Mucosa of stomach (tissue), 1 donor: ENCODE results near the gene MDFI.

Experiments
- H3K27me3 ChIP-seq: one replicate; pipeline ENCODE4 v1.7.0; 2013; ENCODE audit warnings: mild to moderate bottlenecking, low read length; ENCODE audit not compliant: control insufficient read depth, insufficient read depth
- H3K36me3 ChIP-seq: one replicate; pipeline ENCODE4 v1.7.0; 2013; ENCODE audit warnings: low read length; ENCODE audit not compliant: control insufficient read depth, insufficient read depth
- H3K4me1 ChIP-seq: one replicate; pipeline ENCODE4 v1.7.0; 2013; ENCODE audit warnings: mild to moderate bottlenecking, low read length; ENCODE audit not compliant: control insufficient read depth, insufficient read depth
- H3K4me3 ChIP-seq: one replicate; pipeline ENCODE4 v1.7.0; 2013; ENCODE audit warnings: low read length
- H3K9ac ChIP-seq: one replicate; pipeline ENCODE4 v1.7.0; 2013; ENCODE audit warnings: mild to moderate bottlenecking, low read length, moderate library complexity
- H3K9me3 ChIP-seq: one replicate; pipeline ENCODE4 v1.7.0; 2013; ENCODE audit warnings: mild to moderate bottlenecking, low read length, moderate library complexity; ENCODE audit not compliant: control insufficient read depth
- donor health status: Pancreatic carcinoma.

The MDFI gene

GRCh38 chr6:41596807-41597206 is 41.5 kb upstream of the MDFI start:
- H3K27me3 ChIP-seq: no peaks in the 10 kb centered on the region
- no peaks in the 10 kb centered on the region for H3K9me3 ChIP-seq
- no peaks in the 10 kb centered on the region for H3K4me1 ChIP-seq
- H3K36me3 ChIP-seq: peaks cover 32% of the 10 kb centered on the region
- H3K9ac ChIP-seq: no peak overlapping the region
- H3K4me3 ChIP-seq: no peak overlapping the region

GRCh38 chr6:41597246-41598000 is 40.8 kb upstream of the MDFI start:
- Histone ChIP-seq H3K9me3 (no peaks in the 10 kb centered on the region), H3K9ac (no peak overlapping the region), H3K4me3 (no peak overlapping the region), H3K36me3 (peaks cover 32% of the 10 kb centered on the region), H3K27me3 (no peaks in the 10 kb centered on the region), H3K4me1 (no peaks in the 10 kb centered on the region)

- H3K27me3 ChIP-seq: no peaks in the 10 kb centered on the region
- no peak overlapping the region for H3K9ac ChIP-seq
- peaks cover 32% of the 10 kb centered on the region for H3K36me3 ChIP-seq
- no peak overlapping the region for H3K4me3 ChIP-seq
- no peaks in the 10 kb centered on the region for H3K9me3 ChIP-seq
- H3K4me1 ChIP-seq: peaks cover 9% of the 10 kb centered on the region
These were observed 39.6 kb upstream of the MDFI start for GRCh38 chr6:41598670-41599014.

- H3K27me3 ChIP-seq: peaks cover 5% of the 10 kb centered on the region
- peaks cover 32% of the 10 kb centered on the region for H3K36me3 ChIP-seq
- H3K4me1 ChIP-seq: peaks cover 9% of the 10 kb centered on the region
- no peaks in the 10 kb centered on the region for H3K9me3 ChIP-seq
- H3K9ac ChIP-seq: no peak overlapping the region
- no peak overlapping the region for H3K4me3 ChIP-seq
These were observed 39.0 kb upstream of the MDFI start for GRCh38 chr6:41599015-41599851.

- H3K27me3 ChIP-seq: peaks cover 7% of the 10 kb centered on the region
- H3K4me1 ChIP-seq: peaks cover 9% of the 10 kb centered on the region
- peaks cover 27% of the 10 kb centered on the region for H3K36me3 ChIP-seq
- H3K9ac ChIP-seq: no peak overlapping the region
- H3K4me3 ChIP-seq: no peak overlapping the region
- H3K9me3 ChIP-seq: no peaks in the 10 kb centered on the region
These were observed 38.3 kb upstream of the MDFI start for GRCh38 chr6:41599852-41600445.

GRCh38 chr6:41600499-41601247 is 37.6 kb upstream of the MDFI start:
- H3K27me3 ChIP-seq: peaks cover 7% of the 10 kb centered on the region
- H3K9ac ChIP-seq: no peak overlapping the region
- no peaks in the 10 kb centered on the region for H3K9me3 ChIP-seq
- H3K36me3 ChIP-seq: peaks cover 24% of the 10 kb centered on the region
- H3K4me3 ChIP-seq: no peak overlapping the region
- H3K4me1 ChIP-seq: peaks cover 9% of the 10 kb centered on the region

GRCh38 chr6:41601248-41601549 is 37.1 kb upstream of the MDFI start:
- Histone ChIP-seq H3K36me3 (peaks cover 21% of the 10 kb centered on the region), H3K27me3 (peaks cover 7% of the 10 kb centered on the region), H3K9me3 (no peaks in the 10 kb centered on the region), H3K9ac (no peak overlapping the region), H3K4me3 (no peak overlapping the region), H3K4me1 (peaks cover 9% of the 10 kb centered on the region)

- peaks cover 9% of the 10 kb centered on the region for H3K4me1 ChIP-seq
- H3K36me3 ChIP-seq: peaks cover 9% of the 10 kb centered on the region
- H3K9me3 ChIP-seq: no peaks in the 10 kb centered on the region
- no peak overlapping the region for H3K4me3 ChIP-seq
- H3K9ac ChIP-seq: no peak overlapping the region
- peaks cover 7% of the 10 kb centered on the region for H3K27me3 ChIP-seq
These were observed 35.9 kb upstream of the MDFI start for GRCh38 chr6:41602422-41602743.

- Histone ChIP-seq H3K27me3 (peaks cover 7% of the 10 kb centered on the region), H3K4me1 (peaks cover 9% of the 10 kb centered on the region), H3K9me3 (no peaks in the 10 kb centered on the region), H3K36me3 (peaks cover 8% of the 10 kb centered on the region), H3K4me3 (no peak overlapping the region), H3K9ac (no peak overlapping the region)
These were observed 35.2 kb upstream of the MDFI start for GRCh38 chr6:41602864-41603608.

GRCh38 chr6:41604006-41604405 is 34.3 kb upstream of the MDFI start:
- Histone ChIP-seq H3K36me3 (peaks cover 8% of the 10 kb centered on the region), H3K27me3 (peaks cover 7% of the 10 kb centered on the region), H3K4me3 (no peak overlapping the region), H3K9ac (no peak overlapping the region), H3K4me1 (peaks cover 9% of the 10 kb centered on the region), H3K9me3 (no peaks in the 10 kb centered on the region)

- H3K9ac ChIP-seq: no peak overlapping the region
- peaks cover 3% of the 10 kb centered on the region for H3K36me3 ChIP-seq
- no peaks in the 10 kb centered on the region for H3K9me3 ChIP-seq
- H3K4me1 ChIP-seq: peaks cover 9% of the 10 kb centered on the region
- peaks cover 7% of the 10 kb centered on the region for H3K27me3 ChIP-seq
- H3K4me3 ChIP-seq: no peak overlapping the region
These were observed 32.6 kb upstream of the MDFI start for GRCh38 chr6:41605649-41606048.
